HL-60 (cell line): ENCODE measurements around the gene HACD2.

Source experiments
- CTCF ChIP-seq: IDR thresholded peaks from one replicate; pipeline ENCODE4 v1.5.1; 2011; ENCODE audit warnings: low read length, control low read depth, inconsistent platforms; ENCODE audit not compliant: insufficient read depth
- GABPA ChIP-seq: IDR thresholded peaks from 2 replicates; pipeline ENCODE4 v1.6.1; 2012; ENCODE audit warnings: low read depth
- POLR2AphosphoS5 ChIP-seq: IDR thresholded peaks from 2 replicates; pipeline ENCODE4 v1.6.1; 2012; ENCODE audit warnings: low read depth
- REST ChIP-seq: IDR thresholded peaks from 2 replicates; pipeline ENCODE4 v1.6.1; 2012; ENCODE audit warnings: low read depth; ENCODE audit not compliant: insufficient replicate concordance
- SPI1 ChIP-seq: IDR thresholded peaks from 2 replicates; pipeline ENCODE4 v1.6.1; 2012; ENCODE audit warnings: low read depth, mild to moderate bottlenecking, borderline replicate concordance

GRCh38 chr3:123533554-123534159 lies 51.2 kb downstream of the HACD2 start:
- no peak for TF ChIP-seq CTCF
- no peak for TF ChIP-seq SPI1
- no peak for TF ChIP-seq REST
- no peak for TF ChIP-seq POLR2AphosphoS5
- TF ChIP-seq GABPA, result no peak
